ENCODE results near the gene KCNQ1. TPM values are rescaled to one million over a fixed set of nuclear protein-coding genes. Genes with fewer than 3 reads are reported as not detected.

KCNQ1 gene
- total RNA-seq, 1 donor: 1.1 TPM

DNA sequence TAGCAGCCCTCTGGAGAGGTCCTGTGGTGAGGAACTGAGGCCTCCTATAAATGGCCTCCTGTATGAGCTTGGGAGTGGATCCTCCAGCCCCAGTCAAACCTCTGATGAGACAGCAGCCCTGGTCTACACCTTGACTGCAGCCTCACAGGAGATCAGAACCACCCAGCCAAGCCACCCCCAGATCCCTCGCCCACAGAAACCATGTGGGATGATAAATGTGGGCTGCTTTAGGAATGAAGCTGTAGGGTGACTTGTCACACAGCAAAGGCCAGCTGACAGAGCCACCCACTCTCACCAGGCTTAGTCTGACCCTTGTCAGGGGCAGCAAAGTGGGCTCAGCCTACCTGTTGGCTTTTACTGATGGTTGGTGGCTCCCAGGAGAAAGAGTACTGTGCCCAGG lies 261.5 kb downstream of the KCNQ1 start:
- no peak for DNase-seq (ENCODE audit: low read depth in 2 of 3, low spot score in 2 of 3)

- no peak for DNase-seq (ENCODE audit: low read depth in 2 of 3, low spot score in 2 of 3)
Measured at GRCh38 chr11:2707736-2708135, 262.9 kb downstream of the KCNQ1 start.

GRCh38 chr11:2708151-2708581 lies 263.4 kb downstream of the KCNQ1 start:
- DNase-seq (ENCODE audit: low read depth in 2 of 3, low spot score in 2 of 3): no peak

DNA sequence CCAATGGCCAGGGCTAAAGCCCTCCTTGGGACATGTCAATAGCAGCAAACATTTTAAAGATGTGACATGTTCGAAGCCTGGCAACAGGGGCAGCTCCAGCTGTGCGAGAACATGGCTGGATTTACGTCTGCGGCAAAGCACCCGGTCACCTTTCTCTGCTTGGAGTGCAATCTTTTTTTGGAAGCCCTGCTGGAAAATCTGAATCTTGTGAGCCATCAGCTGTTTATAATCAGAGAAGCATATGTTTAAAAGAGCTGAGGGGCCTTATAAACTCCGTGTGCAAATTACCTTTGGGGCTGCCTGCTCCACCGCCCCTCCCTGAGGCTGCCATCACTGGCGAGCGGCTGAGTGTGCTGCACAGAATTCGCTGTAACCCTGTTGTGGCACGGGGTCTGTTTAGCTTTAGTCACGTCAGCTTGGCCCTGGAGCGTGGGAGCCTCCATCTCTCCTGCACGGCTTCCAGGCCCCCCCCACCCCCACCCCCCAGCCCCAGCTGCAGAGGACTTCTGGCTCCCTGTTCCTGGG lies 264.0 kb downstream of the KCNQ1 start:
- no peak for DNase-seq (ENCODE audit: low read depth in 2 of 3, low spot score in 2 of 3)

- DNase-seq (ENCODE audit: low read depth in 2 of 3, low spot score in 2 of 3): no peak
Measured at GRCh38 chr11:2709429-2709828, 264.6 kb downstream of the KCNQ1 start.

GRCh38 chr11:2711161-2711560 lies 266.4 kb downstream of the KCNQ1 start:
- DNase-seq (ENCODE audit: low read depth in 2 of 3, low spot score in 2 of 3): no peak

DNA sequence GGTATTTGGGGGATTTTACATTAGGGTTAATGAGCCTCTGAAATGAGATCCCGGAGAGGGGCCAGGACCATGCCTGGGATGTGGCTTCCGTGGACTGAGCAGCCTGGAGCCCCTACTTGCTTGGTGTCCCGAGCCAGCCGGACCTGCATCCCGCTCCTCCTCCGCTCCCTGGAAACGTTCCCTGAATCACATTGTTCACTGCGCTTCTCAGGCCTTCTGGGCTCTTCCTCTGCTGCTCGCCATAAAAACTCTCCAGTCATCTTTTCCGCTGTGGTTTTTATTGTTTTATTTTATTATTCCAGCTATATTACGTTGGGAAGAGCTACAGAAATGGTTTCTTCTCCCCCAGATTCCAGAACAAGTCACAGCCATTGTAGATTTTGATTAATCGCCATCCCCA lies 268.3 kb downstream of the KCNQ1 start:
- DNase-seq (ENCODE audit: low read depth in 2 of 3, low spot score in 2 of 3): no peak

DNA sequence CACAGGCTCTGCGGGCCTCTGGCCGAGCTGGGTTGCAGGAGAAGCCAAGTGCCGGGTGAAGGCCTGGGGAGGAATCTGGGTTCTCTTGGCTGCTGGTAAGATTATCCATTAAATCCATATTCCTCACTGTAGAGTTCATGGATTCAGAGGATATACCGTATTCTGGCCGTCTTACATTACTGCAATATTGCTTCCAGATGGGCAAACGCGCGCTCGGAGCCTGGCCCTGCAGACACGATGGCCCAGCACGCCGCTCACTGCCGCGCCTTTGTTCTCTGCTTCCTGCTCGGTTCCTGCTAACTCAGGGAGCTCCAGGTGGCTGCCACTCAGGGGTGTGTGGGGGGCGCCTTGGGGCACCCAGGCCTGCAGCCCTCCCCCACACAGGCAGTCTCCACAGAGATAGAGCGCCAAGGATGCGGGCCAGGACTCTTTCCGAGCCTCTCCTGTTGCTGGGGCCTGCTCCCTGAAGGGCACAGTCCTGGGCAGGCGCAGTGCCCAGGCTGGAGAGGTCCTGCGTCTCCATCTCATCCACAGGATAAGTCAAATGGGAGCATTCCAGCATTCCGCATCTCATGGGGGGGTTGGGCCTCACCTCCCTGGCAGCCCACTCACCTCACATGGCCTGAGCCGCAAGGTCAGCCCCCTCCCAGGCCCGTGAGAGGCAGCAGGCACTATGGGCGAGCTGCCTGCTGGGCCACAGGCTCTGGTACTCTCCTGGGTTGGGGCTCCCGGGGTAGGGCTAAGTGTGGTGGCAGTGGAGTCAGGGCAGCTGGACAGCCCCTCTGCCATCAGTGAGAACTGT lies 269.1 kb downstream of the KCNQ1 start:
- no peak for DNase-seq (ENCODE audit: low read depth in 2 of 3, low spot score in 2 of 3)

GRCh38 chr11:2714463-2714800 lies 269.6 kb downstream of the KCNQ1 start:
- no peak for DNase-seq (ENCODE audit: low read depth in 2 of 3, low spot score in 2 of 3)

DNA sequence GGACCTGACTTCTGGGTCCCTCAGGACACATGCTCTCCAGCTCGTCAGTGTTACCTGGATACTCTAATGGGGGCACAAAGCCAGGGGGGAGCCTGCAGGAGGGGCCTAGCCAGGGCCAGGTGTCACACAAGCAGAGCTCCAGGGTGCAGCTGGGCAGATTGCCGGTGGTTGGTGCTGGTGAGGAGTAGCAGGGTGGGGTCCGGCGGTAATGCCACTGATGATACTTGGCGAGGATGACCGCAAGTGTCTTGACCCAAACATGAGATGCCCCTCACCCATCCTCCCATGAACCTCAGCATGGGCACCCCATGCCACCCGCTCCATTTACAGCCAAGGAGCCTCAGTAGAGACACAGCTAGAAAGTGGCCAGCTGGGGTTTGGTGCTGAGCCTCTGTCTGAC lies 270.1 kb downstream of the KCNQ1 start:
- no peak for DNase-seq (ENCODE audit: low read depth in 2 of 3, low spot score in 2 of 3)

GRCh38 chr11:2715716-2716350 lies 271.0 kb downstream of the KCNQ1 start:
- no peak for DNase-seq (ENCODE audit: low read depth in 2 of 3, low spot score in 2 of 3)

- no peak for DNase-seq (ENCODE audit: low read depth in 2 of 3, low spot score in 2 of 3)
Measured at GRCh38 chr11:2716376-2717095, 271.7 kb downstream of the KCNQ1 start.

GRCh38 chr11:2717561-2718325 lies 272.9 kb downstream of the KCNQ1 start:
- no peak for DNase-seq (ENCODE audit: low read depth in 2 of 3, low spot score in 2 of 3)

DNA sequence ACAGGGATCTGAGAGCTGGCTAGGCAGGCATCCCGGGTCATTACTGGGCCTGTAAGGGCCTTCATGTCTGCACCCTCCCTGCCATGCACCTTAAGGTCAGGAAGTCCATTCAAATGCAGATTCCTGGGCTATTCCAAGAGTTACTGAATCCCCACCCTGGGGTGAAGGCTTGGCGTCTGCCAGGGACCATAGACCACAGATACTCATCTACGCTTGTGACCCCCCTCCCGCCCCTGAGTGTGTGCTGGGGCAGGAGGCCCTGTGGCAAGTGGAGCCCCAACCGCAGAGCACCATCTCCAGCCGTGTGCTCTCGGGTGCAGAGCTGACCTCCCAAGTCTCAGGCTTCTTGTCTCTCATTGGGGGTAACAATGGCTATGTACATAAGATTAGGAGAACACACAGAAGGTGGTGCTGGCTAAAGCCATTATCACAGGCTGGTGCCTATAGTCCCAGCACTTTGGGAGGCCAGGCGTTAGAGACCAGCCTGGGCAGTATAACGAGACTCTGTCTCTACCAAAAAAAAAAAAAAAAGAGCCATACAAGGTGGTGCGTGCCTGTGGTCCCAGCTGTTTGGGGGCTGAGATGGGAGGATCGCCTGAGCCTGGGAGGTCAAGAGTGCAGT lies 274.1 kb downstream of the KCNQ1 start:
- no peak for DNase-seq (ENCODE audit: low read depth in 2 of 3, low spot score in 2 of 3)

DNA sequence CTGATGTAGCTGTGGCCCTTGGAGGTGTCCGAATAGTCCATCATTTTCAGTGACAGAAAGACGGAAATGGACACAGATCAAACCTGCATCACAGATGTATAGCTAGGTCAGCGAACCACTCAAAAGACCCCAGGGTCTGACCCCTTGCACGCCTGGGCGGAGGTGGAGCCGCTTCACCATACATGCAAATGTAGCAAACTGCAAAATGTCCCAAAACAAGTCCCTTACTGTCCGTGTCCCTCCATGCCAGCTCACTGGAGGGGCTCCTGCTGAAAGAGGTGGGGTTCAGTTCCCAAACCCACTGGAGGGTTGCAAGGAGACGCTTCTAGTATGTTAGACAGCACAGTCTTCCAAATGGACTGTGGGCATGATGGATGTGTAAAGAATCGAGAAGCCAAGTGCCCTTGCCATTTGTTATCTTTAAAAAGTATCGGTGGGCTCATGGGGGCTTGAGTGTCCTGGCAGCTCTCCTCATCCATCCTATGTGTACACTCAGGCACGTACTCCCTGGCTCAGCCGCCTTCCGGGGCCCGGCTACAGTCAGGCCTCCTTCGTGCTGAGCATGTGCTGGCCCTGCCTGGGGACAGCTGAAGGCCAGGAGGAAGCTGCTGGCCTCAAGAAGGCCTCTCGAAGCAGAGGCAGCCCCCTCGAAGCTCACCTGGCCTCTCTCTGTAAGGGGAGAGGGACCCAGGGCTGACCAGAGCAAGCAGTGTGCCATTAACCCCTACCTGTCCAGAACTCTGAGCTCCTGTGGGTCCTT lies 275.2 kb downstream of the KCNQ1 start:
- DNase-seq (ENCODE audit: low read depth in 2 of 3, low spot score in 2 of 3): no peak

DNA sequence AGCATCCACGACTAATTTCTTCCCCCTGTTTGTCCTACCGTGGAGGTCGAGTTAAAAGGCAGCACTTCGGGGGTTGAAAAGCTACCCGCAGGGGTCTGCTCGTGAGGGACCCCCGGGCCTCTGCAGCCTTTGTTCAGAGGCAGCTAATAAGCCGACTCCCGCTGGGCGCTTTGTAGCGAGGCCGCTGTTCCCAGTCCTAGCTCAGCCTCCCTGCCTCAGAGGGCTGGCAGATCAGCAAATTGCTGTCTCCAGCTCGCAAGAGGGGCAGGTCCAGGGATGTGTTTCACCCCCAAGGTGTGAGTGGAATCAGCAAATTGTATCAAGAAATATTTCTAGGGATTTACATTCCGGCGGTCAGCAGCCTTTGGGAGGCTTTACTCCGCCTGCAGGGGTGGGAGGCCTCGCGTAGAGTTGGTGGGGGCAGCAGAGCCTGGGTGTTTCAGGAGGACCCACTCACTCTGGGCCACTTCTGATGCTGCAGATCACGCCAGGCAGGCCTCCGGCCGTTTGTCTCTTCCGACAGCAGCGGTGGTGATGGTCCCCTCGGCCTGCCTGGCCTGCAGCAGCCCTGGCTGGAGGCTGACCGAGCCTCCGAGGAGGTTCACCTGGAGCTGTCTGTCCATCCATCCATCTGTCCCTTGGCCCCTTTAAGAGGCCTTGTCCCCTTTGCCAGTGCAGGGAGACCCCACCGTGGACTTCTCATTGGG lies 276.6 kb downstream of the KCNQ1 start:
- no peak for DNase-seq (ENCODE audit: low read depth in 2 of 3, low spot score in 2 of 3)

GRCh38 chr11:2722955-2723354 lies 278.1 kb downstream of the KCNQ1 start:
- DNase-seq (ENCODE audit: low read depth in 2 of 3, low spot score in 2 of 3): no peak

GRCh38 chr11:2724104-2724503 lies 279.3 kb downstream of the KCNQ1 start:
- DNase-seq (ENCODE audit: low read depth in 2 of 3, low spot score in 2 of 3): no peak
